GM18499 (cell line): ENCODE data around the gene CSNK2B.

ENCODE experiments used
- ATAC-seq: cut with Tn5 transposase; IDR thresholded peaks from one replicate; pipeline ENCODE4 v1.9.1; 2021; ENCODE audit warnings: moderate number of reproducible peaks; ENCODE audit not compliant: insufficient read depth, unreplicated experiment

CSNK2B gene

DNA sequence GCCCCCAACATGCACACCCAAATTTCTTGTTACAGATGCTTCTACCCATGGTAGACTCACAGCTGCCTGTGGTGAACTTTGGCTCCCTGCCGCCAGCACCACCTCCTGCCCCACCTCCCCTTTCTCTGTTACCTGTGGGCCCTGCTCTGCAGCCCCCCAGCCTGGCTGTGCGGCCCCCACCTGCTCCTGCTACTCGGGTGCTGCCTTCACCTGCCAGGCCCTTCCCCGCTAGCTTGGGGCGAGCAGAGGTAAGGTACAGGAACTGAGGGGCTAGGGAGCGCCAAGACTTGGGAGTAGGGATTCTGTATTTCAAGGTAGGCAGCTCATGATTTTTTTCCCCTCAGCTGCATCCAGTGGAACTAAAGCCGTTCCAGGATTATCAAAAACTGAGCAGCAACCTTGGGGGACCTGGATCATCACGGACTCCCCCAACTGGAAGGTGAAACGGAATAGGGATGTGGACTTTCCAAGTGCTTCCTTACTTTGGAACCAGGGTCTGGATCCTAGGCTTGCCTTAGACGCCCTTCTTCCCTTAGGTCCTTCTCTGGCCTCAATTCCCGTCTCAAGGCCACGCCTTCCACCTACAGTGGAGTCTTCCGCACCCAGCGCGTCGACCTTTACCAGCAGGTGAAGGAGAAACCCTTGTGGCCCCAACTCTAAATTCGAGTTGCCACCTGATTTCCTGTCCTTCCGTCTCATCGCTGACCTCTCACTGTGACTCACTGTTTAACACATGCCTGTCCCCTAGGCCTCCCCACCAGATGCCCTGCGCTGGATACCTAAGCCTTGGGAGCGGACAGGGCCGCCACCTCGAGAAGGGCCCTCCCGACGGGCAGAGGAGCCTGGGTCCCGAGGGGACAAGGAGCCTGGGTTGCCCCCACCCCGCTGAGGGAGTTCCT lies 28.9 kb upstream of the CSNK2B start:
- ATAC-seq: no peak

DNA sequence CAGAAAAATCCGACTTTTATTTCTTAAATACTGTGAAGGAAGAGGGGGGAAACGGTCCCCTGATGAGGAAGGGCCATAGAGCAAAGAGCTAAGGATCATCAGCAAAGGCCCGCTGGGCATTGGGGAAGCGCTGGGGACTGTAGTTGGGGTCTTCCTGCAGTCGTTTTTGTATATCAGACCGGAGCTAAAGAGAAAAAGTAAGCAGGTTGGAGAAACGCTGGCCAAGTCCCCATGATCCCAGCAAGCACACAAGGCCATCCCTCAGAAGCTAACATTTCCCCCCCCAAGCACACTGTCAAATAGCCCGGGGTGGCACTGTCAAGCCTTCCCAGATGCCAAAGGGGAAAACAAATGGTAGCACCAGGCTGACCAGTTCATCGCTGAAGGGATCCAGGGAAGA lies 26.8 kb upstream of the CSNK2B start:
- no peak for ATAC-seq

DNA sequence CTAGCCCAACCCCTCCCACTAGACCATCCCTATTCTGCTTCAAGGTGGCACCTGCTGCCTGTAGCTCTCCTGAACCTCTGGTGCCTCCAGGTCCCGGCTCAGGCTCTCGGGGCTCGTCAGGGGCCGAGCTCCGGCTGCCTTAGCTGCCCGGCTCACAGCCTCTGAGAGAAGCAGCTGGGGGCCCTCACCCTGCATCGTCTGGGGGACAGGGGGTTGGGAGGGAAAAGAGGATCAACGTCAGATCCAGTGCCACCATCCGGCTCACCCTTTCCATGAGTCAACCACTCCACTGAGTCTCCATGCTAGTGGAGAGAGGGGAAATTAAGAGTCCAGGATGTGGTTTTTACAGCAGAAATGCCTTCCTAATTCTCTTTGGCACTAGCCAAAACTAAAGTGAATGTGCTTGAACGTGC lies 26.4 kb upstream of the CSNK2B start:
- no peak for ATAC-seq

DNA sequence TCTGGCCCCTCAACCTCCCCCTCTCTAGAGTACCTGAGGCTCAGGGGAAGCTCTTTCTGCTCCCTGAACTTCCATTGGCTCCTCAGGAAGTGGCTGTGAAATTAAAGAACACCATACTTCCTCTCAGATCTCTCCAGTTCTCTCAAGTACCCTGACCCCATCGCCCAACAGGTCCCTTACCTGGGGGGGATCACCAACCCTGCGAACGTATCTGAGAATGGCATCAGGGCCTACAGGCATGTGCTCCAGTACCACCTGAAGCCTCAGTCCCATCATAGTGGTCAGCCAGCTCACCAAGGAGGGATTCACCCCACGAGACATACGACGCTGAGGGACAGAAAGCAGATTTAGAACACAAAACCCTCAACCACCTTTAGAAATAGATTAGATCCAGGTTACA lies 25.3 kb upstream of the CSNK2B start:
- no peak for ATAC-seq

DNA sequence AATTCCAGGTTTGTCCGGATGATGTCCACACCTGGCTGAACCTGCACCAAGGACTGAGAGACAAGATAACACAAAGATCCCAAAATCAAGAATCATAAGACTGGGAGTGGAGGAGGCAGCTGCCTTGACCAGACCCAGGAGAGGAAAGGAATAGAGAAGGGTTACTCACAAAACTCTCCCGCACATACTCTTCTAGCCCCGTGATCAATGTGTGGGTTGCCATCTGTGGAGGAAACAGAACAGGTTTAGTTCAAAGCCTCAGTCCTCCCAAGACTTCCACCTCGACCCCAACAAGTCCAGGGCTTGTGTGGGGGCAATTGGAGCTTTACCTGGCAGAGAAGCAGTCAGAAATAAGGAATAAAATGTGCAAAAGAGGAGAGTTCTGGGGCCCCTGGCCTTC lies 24.5 kb upstream of the CSNK2B start:
- no peak for ATAC-seq

DNA sequence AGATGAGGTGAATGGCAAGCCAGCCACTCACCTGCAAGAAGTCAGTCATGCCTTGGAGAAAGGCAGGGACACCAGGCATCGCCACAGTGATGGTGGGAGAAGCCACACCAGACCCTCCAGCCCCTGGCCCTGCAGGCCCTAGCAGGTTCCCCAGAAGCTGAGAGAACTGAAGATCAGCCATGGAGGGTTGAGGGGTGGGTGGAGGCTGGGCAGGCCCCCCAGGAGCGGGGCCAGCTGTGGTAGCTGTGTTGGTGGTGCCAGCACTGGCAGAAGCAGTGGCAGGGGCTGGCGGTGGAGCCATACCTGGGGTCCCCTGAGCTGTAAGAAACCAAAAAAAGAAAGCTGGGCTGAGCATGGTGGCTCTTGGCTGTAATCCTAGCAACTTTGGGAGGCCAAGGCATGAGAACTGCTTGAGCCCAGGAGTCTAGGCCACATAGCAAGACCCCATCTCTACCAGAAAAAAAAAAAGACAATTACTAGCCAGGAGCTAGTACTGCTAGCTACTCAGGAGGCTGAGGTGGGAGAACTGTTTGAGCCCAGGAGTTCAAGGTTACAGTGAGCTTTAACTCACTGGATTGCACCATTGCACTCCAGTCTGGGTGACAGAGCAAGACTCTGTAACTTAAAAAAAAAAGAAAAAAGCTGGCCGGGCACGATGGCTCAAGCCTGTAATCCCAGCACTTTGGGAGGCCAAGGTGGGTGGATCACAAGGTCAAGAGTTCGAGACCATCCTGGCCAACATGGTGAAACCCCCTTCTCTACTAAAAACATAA lies 22.9 kb upstream of the CSNK2B start:
- no peak for ATAC-seq

DNA sequence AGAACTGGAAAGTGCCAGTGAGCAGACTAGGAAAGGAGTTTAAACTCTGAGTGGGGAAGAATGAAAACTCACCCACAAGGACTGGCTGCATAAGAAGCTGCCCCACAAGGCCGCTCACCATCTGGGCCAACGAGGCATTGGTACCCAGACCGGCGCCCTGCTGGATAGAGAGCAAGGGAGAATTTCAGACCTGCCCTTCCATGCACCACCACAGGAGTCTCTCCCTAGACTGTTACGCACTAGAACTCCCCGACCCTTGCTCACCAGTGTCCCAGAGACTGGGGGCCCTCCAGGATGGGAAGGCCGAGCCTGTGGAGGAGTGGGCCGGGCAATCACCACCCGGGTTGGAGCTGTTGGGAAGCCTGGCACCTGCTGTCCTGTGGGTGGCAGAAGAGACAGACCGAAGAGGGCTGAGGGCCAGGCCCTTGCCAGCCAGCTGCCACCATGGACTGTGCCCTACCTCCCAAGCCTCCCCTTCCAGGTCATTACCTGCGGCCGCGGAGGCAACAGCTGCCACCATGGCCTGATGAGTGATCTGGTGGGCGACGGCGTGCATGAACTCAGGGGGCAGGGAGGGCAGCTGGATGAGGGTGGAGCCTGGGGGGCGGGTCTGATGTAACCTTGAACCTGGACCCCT lies 21.9 kb upstream of the CSNK2B start:
- ATAC-seq: no peak

DNA sequence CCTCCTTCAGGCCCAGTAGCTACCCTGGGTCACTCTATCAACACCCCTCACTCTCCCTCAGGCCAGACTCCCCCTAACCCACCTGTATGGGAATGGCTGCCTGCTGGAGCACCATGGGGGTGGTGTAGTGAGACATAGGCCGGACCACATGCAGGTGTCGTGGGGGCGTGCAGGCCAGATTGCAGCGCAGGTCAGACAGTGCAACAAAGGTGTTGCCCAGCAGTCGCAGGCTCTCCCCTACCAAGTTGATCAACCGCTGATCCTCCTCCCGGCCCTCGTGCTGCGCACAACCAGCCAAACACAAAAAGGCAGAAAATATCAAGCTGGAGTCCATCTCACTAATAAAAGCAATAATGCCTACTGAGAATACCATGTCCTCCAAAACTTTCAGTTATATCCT lies 20.6 kb upstream of the CSNK2B start:
- ATAC-seq: no peak

DNA sequence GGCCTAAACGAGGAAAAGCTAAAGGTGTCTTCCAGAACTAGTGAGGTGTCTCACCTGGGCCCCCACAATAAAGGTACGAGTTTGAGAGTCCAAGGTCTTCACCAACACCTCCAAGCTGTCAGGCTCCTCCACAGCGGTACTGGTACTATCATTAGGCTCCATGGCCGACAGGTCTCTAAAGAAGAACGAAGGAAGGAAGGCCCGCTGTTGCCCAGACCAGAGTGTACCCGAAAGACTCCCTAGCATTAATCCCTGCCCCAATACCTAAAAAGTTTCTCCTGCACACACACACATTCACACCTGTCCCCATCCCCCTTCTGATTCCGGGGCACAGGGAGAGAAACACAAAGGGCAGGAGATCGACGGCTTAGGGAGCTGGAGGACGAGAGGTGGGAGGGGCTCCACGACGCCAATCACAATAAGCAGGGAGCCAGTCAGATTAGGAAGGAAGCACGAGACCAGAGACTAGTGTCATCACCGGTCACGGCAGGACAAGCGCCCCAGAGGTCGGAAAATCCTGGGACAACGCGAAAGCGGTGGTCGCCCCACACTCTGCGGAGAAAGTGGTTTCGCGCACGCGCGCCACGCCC lies 14.2 kb upstream of the CSNK2B start:
- ATAC-seq: no peak

DNA sequence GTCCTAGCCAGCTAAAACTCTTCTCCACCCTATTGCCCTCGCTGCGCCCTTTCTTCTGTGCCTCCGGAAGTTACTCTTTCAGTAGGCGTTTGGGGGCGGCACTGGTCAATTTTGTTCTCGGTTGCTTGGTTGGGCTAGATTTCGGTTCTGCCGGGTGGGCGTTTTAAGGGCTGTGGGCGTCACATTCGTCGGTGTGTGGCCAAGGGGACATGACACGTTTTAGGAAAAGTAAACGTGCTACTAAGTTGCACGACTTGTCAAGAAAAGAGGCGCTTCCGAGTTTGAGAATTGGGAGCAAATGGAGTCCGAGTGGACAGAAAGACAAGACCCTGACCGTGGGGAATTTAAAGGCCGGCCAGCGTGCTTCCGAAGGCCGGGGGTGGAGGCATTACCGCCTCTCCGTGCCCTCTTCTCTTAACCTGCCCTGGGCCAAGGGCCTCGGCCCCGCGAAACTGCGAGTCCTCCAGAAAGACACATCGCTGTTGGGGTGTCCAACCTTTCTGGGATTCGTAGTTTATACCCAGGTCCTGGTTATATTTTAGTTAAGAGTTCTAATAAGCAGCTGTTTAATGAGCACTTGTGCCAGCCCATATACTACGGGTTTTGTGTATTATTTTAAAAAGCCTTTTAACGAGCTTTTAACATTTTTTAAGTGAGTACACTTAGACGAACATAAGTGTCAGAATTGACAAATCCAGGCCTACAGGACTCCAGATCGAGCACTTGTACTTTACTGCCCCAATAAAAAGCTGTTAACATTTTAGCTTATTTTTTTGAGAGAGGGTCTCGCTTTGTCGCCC lies 12.8 kb upstream of the CSNK2B start:
- ATAC-seq: no peak

DNA sequence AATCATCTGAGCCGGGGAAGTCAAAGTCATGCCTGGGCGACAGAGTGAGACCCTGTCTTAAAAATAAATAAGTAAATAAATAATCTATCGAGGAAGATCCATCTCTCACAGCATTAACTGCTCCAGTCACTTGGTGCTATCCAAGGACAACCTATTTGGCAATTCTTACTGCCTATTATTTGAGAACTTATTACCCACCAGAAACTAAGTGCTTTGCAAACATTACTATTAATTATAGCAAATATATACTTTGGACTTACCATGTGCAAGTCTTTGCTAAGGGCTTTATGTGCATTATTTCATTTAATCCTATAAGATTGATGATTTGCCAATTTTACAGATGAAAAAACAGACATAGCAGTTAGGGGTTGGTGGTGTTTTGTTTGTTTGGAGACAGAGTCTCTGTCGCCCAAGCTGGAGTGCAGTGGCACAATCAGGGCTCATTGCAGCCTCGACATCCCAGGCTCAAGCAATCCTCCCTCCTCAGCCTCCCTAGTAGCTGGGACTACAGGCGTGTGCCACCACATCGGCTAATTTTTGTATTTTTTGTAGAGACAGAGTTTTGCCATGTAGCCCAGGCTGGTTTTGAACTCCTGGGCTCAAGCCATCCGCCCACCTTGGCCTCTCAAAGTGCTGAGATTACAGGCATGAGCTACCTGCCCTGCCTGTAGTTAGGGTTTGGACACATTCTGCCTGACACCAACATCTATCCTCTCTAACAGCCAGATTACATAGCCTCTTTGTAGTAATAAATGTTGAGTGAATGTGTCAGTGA lies 11.1 kb upstream of the CSNK2B start:
- no peak for ATAC-seq

DNA sequence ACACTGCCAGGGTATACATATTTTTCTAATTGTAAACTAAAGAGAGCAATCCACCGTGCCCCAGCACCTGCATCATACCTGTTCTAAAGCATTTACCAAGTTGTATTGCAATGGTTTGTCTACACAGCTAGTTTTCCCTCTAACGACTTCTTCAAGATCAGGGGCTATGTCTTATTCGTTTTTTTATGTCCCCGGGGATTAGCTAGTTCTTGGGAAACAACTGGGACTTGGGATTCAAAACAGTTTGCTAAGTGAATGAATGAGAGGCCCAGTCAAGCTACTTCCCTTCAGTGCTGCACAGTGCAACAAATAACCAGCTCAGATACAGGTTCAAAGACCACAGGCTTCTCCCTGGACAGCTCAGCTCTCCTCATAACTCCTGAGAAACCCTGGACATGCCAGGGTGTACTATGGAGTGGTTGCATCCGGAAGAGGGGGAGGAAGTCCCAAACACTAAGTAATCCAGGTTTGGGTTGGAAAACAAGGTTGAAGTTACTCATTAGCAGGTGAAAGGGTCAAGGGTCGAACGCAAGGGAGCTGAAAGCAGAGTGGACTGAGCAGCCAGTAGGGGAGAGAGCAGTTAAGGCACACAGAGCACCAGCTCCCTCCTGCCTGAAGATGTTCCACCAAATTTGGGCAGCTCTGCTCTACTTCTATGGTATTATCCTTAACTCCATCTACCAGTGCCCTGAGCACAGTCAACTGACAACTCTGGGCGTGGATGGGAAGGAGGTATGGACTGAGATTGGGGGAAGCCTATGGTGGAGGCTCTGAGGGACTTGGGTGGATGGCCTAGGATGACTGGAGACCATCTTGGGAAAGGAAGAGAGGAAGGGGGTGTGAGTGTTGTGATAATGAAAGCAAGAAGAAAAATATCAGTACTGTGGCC lies 10.3 kb upstream of the CSNK2B start, which contains the start of gene APOM:
Gene APOM, plus strand, starts transcription at position 546 of the 889 bp plus-strand sequence. Its CDS starts 73 bp downstream, at position 619.
- no peak for ATAC-seq

DNA sequence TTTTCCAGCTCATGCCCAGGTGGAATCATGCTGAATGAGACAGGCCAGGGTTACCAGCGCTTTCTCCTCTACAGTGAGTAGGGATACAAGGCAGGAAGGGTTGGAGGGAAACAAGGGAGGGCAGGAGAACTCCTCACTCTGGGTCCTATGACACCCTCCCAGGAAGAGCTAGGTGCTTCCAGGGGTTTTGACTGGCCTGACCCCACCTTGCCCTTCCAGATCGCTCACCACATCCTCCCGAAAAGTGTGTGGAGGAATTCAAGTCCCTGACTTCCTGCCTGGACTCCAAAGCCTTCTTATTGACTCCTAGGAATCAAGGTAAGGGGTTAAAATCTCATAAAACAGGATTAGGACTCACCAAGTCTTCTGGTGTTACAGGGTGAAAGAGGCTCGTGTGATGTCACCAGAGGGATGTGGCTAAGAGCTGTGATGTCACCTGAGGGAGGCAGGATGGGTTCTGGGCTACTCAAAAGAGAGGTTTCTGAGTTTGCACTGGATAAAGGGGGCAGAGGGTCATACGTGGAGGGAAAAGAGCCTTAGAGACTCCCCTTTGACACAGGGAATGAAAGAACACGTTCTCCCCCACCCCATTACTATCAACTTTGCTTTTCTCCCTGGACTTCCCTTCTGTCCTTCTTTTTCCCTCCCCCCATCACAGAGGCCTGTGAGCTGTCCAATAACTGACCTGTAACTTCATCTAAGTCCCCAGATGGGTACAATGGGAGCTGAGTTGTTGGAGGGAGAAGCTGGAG lies 8.3 kb upstream of the CSNK2B start:
- no peak for ATAC-seq

DNA sequence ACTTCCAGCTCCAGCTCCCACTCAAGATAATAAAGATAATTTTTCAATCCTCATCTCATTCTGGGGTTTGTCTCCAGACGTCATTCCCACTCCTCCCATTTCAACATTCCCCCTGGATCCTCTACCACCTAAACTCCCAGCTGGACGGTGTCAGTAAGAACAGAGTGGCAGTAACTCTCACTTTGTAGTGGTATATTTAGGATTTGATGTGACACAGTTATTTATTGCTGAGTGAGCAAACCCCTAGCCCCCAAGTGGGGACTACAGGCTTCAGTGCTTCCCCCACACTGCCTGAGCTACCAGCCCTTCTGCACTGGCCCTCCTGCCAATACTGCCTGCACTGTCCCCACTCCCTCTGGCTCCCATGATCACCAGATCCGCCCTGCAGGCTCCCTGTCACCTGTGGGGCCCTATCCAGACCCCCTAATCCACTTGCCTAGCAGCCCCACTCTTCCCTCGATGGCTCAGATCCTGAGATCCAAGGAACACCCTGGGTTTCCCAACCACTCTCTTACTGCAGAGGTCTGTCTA lies 7.7 kb upstream of the CSNK2B start:
- no peak for ATAC-seq

DNA sequence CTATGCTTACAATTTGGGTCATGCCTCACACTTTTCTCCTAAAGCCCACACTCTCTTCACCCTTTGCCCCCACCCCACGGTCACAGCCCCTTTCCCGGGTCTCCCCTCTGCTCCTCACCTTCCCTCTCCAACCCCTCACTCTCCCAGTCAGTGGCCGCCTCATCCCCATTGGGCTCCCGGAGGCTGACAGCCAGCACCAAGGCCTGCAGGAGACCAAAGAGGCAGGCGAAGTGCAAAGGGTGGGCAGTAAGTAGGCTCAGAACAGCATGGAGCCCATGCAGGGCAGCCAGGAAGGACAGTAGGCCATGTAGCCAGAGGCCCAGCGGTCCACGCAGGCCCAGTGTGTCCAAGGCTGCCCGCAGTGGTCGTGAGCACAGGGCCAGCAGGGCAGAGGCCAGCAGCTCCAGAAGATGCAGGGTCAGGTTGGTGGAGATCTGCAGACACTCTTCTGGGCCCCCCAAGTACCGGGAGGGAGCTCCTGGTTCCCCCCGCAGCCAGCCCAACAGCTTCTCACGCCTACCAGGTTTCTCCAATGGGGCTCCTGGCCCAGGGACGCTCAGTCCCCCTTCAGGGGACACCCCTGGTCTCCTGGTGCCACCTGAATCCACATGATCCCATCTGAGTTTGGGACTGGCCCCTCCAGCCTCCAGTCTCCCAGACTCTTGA lies 6.8 kb upstream of the CSNK2B start:
- no peak for ATAC-seq

DNA sequence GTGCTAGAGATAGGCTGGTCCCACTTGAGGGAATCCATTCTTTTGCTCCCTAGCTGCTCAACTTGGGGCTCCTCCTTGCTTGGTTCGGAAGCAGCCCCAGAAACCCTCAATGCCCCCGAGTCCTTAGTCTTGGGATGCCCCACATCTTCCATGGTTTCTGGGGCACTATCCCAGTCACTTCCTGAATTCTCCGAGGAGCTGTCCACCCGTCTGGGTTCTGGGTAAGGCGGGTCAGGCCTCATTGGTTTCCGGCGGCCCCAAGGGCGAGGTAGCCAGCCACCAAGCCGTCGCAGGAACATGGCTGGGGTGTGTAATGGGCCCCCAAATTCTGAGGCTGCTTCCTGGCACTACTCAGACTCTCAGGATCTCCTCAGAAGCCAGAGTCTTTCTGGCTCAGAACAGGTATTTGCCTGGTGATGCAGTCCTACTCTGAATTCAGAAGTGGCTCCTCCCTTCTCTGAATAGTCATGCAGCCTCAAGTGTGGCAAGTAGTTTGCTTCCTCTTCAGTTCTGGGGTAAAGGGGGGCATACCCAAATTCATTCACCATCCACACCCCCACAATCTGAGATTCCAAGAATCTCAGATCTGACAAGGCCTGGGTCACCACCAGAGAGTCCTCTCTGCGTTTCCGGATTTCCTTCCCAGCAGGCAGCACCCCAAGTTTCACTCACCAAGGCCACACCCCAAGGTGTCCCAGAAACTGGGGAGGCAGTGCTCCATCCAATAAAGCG lies 6.1 kb upstream of the CSNK2B start:
- no peak for ATAC-seq
